Stimulated activated CD8-positive, alpha-beta memory T cell treated with anti-CD3 and anti-CD28 coated beads, Interleukin-12 subunit alpha, Interleukin-12 subunit beta, amount 100 ng/mL, for 24 hours (primary cell): Measurements from ENCODE around the gene GADD45G.

ENCODE experiments used
- DNase-seq: peaks from one replicate; pipeline ENCODE4 v3.0.0-alpha.2; 2020; ENCODE audit errors: extremely low read depth

Gene GADD45G

GRCh38 chr9:89654025-89654662 is 49.3 kb downstream of the GADD45G start:
- no peak for DNase-seq

GRCh38 chr9:89655056-89655989 is 50.5 kb downstream of the GADD45G start:
- no peak for DNase-seq
